GM23338 (cell line): ENCODE data around the gene CORO1C. TPM values are rescaled to one million over a fixed set of nuclear protein-coding genes. Genes with fewer than 3 reads are reported as not detected.

Experiments
- ATAC-seq: fragments of 200-7000 bp; cut with Tn5 transposase; 3 replicates; pipeline ENCODE4 v1.9.1; 2020
- DNase-seq: peaks from one replicate; pipeline ENCODE4 v3.0.0-alpha.2; 2015; ENCODE audit warnings: low spot score
- H2AFZ ChIP-seq: fragments of 200-600 bp; sonication (generic); 2 replicates; pipeline ENCODE4 v1.8.0; 2016; ENCODE audit warnings: antibody characterized with exemption, mild to moderate bottlenecking, moderate library complexity
- H3F3A ChIP-seq: fragments of 200-600 bp; sonication (generic); replicated peaks from 2 replicates; pipeline ENCODE4 v1.8.0; 2017; ENCODE audit warnings: antibody characterized with exemption, mixed run types, low read depth
- H3K27ac ChIP-seq: fragments of 200-600 bp; sonication (generic); 2 replicates; pipeline ENCODE4 v1.6.1; 2016; ENCODE audit warnings: low read depth
- H3K27me3 ChIP-seq: fragments of 200-600 bp; sonication (generic); 2 replicates; pipeline ENCODE4 v1.8.0; 2016; ENCODE audit warnings: mild to moderate bottlenecking, mixed run types, moderate library complexity; ENCODE audit not compliant: insufficient read depth
- H3K36me3 ChIP-seq: fragments of 200-600 bp; sonication (generic); 2 replicates; pipeline ENCODE4 v1.8.0; 2016; ENCODE audit warnings: mild to moderate bottlenecking; ENCODE audit not compliant: insufficient read depth
- H3K4me1 ChIP-seq: fragments of 200-600 bp; sonication (generic); 2 replicates; pipeline ENCODE4 v1.8.0; 2016; ENCODE audit warnings: mild to moderate bottlenecking, moderate library complexity; ENCODE audit not compliant: insufficient read depth
- H3K4me2 ChIP-seq: fragments of 200-600 bp; sonication (generic); 2 replicates; pipeline ENCODE4 v1.7.1; 2017; ENCODE audit warnings: mixed run types
- H3K4me3 ChIP-seq: fragments of 200-600 bp; sonication (generic); 2 replicates; pipeline ENCODE4 v1.6.1; 2016; ENCODE audit warnings: mixed run types
- H3K79me2 ChIP-seq: fragments of 200-600 bp; sonication (generic); replicated peaks from 2 replicates; pipeline ENCODE4 v1.8.0; 2017; ENCODE audit warnings: mild to moderate bottlenecking; ENCODE audit not compliant: insufficient read depth
- H3K9me2 ChIP-seq: fragments of 200-600 bp; sonication (generic); 2 replicates; pipeline ENCODE4 v1.8.0; 2017; ENCODE audit not compliant: insufficient read depth
- H4K20me1 ChIP-seq: fragments of 200-600 bp; sonication (generic); replicated peaks from 2 replicates; pipeline ENCODE4 v1.8.0; 2017; ENCODE audit warnings: mild to moderate bottlenecking; ENCODE audit not compliant: insufficient read depth
- H3K27ac Mint-ChIP-seq: 2 replicates; pipeline ENCODE4 v1.8.0; 2020; ENCODE audit warnings: inconsistent platforms, mild to moderate bottlenecking, moderate library complexity, mixed read lengths
- H3K27me3 Mint-ChIP-seq: 3 replicates; pipeline ENCODE4 v1.8.0; 2022; ENCODE audit warnings: low read depth, mild to moderate bottlenecking, moderate library complexity, mixed read lengths, inconsistent platforms; ENCODE audit not compliant: insufficient read depth, poor library complexity
- H3K36me3 Mint-ChIP-seq: 3 replicates; pipeline ENCODE4 v1.8.0; 2021; ENCODE audit warnings: low read depth, mild to moderate bottlenecking, inconsistent platforms, moderate library complexity, mixed read lengths
- H3K4me1 Mint-ChIP-seq: 3 replicates; pipeline ENCODE4 v1.8.0; 2020; ENCODE audit warnings: mild to moderate bottlenecking, inconsistent platforms, mixed read lengths
- H3K4me3 Mint-ChIP-seq: 3 replicates; pipeline ENCODE4 v1.8.0; 2021; ENCODE audit warnings: moderate library complexity, mild to moderate bottlenecking, inconsistent platforms, mixed read lengths
- H3K9me3 Mint-ChIP-seq: 3 replicates; pipeline ENCODE4 v1.8.0; 2020; ENCODE audit warnings: moderate library complexity, mild to moderate bottlenecking, inconsistent platforms, mixed read lengths
- CREB1 ChIP-seq: fragments of 250-450 bp; sonication (Bioruptor Pico); IDR thresholded peaks from 2 replicates; pipeline ENCODE4 v1.5.0; 2020; ENCODE audit warnings: low read depth, mild to moderate bottlenecking, moderate library complexity
- EZH2 ChIP-seq: fragments of 200-600 bp; sonication (generic); IDR thresholded peaks from one replicate; pipeline ENCODE4 v1.8.0; 2017; ENCODE audit warnings: antibody characterized with exemption, mild to moderate bottlenecking, low read depth; ENCODE audit not compliant: unreplicated experiment
- EZH2phosphoT487 ChIP-seq: fragments of 200-600 bp; sonication (generic); IDR thresholded peaks from one replicate; pipeline ENCODE4 v1.8.1; 2018; ENCODE audit warnings: antibody characterized with exemption; ENCODE audit not compliant: unreplicated experiment
- JUNB ChIP-seq: IDR thresholded peaks from one replicate; pipeline ENCODE4 v1.6.1; 2016; ENCODE audit warnings: antibody characterized with exemption; ENCODE audit not compliant: unreplicated experiment
- NANOG ChIP-seq: IDR thresholded peaks from 2 replicates; pipeline ENCODE4 v1.6.1; 2016; ENCODE audit warnings: antibody characterized with exemption, borderline replicate concordance
- POLR2AphosphoS5 ChIP-seq: IDR thresholded peaks from 2 replicates; pipeline ENCODE4 v1.6.1; 2016; ENCODE audit warnings: antibody characterized with exemption, low read depth
- STAT1 ChIP-seq: IDR thresholded peaks from one replicate; pipeline ENCODE4 v1.6.1; 2016; ENCODE audit warnings: antibody characterized with exemption; ENCODE audit not compliant: unreplicated experiment
- ZNF114 ChIP-seq: fragments of 250-450 bp; sonication (Bioruptor Pico); IDR thresholded peaks from 2 replicates; pipeline ENCODE4 v1.5.0; 2020; ENCODE audit warnings: mild to moderate bottlenecking, moderate library complexity
- ZNF331 ChIP-seq: fragments of 250-450 bp; sonication (Bioruptor Pico); IDR thresholded peaks from 2 replicates; pipeline ENCODE4 v1.5.0; 2020; ENCODE audit warnings: low read depth, mild to moderate bottlenecking, moderate library complexity
- polyA plus RNA-seq: library from polyadenylated mRNA; unstranded; fragments of >200 nt; fragmentation: Nextera tagmentation; extraction: Ambion mirVana; gene quantifications from 2 replicates; pipeline ENCODE4 v1.2.1, GENCODE V29; 2016
- total RNA-seq: library from RNA; depleted of rRNA; stranded (reverse); fragments of >200 nt; shearing (Covaris generic); gene quantifications from 2 replicates; pipeline ENCODE4 v1.2.3, GENCODE V29; 2014
- TF ChIP-seq, protein P1 (sequence below): IDR thresholded peaks from 2 replicates; pipeline ENCODE4 v1.6.1; 2016; ENCODE audit warnings: antibody characterized with exemption
- TF ChIP-seq, protein P2 (sequence below): fragments of 250-450 bp; sonication (Bioruptor Pico); IDR thresholded peaks from 2 replicates; pipeline ENCODE4 v1.5.0; 2020; ENCODE audit warnings: mild to moderate bottlenecking, moderate library complexity
- TF ChIP-seq, protein P3 (sequence below), 2 experiments: fragments of 200-600 bp in 1 of 2; sonication (generic) in 1 of 2; conservative IDR thresholded peaks; 2 replicates each; pipeline versions ENCODE4 v1.5.1 to v1.6.1; 2016 to 2017; ENCODE audit warnings: antibody characterized with exemption in 2 of 2, low read depth in 2 of 2, mild to moderate bottlenecking in 2 of 2, moderate library complexity in 1 of 2
- TF ChIP-seq, protein P4 (sequence below): IDR thresholded peaks from one replicate; pipeline ENCODE4 v1.6.1; 2018; ENCODE audit warnings: antibody characterized with exemption; ENCODE audit not compliant: unreplicated experiment

CORO1C gene
- total and polyA plus RNA-seq, 2 experiments from 2014 or later = 59.2 to 89.5 TPM

DNA sequence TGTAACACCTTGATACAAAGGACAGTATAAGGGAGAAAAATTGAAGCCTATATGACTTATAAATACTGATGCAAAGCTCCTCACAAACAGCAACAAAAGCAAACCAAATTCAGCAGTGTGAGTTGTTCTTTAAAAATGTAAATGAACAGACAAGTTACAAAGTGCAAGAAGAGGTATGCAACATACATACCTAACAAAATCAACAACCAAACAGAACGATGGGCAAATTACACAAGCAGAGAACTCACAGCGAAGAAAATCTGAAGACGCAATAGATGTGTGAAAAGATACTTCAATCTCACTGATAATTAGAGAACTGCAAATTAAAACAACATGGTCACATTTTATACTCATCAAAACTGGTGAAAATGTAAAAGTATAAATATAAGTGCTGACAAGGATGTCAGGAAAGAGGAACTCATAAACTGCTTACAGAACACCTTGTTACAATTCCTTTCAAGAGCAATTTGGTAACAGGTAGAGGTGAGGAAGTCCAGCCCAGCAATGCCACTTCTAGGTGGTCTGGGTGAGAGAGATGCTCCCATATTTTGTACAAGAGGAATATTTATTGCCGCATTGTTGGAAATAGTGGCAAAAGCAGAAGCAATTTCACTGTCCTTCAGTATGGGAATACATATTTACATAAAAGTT is 47.3 kb downstream of the CORO1C start:
- no peak overlapping the region for H3K4me2 ChIP-seq
- Mint-ChIP-seq H3K4me3 (no peak overlapping the region), H3K9me3 (no peaks in the 10 kb centered on the region), H3K27me3 (no peaks in the 10 kb centered on the region), H3K4me1 (peaks cover 20% of the 10 kb centered on the region; the same call in 2 of the 3 replicates), H3K36me3 (no peaks in the 10 kb centered on the region), H3K27ac (peak overlapping the region; percentile 11; the same call in 1 of the 2 replicates)
- H3K79me2 ChIP-seq = peaks cover 84% of the 10 kb centered on the region
- peaks cover 9% of the 10 kb centered on the region for H3K4me1 ChIP-seq
- H3K4me3 ChIP-seq = no peak overlapping the region
- no peaks in the 10 kb centered on the region for H4K20me1 ChIP-seq
- ATAC-seq (no peak), DNase-seq (no peak)
- peak overlapping the region; percentile 29; the same call in 1 of the 2 replicates for H3K27ac ChIP-seq
- TF ChIP-seq, protein P1, sequence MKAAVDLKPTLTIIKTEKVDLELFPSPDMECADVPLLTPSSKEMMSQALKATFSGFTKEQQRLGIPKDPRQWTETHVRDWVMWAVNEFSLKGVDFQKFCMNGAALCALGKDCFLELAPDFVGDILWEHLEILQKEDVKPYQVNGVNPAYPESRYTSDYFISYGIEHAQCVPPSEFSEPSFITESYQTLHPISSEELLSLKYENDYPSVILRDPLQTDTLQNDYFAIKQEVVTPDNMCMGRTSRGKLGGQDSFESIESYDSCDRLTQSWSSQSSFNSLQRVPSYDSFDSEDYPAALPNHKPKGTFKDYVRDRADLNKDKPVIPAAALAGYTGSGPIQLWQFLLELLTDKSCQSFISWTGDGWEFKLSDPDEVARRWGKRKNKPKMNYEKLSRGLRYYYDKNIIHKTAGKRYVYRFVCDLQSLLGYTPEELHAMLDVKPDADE = no peak
- TF ChIP-seq POLR2AphosphoS5 (no peak), EZH2 (no peak), JUNB (no peak), ZNF331 (CRISPR knock-in tag) (no peak), CREB1 (CRISPR knock-in tag) (no peak), EZH2phosphoT487 (no peak), ZNF114 (CRISPR knock-in tag) (no peak), STAT1 (no peak), NANOG (no peak)
- TF ChIP-seq, protein P2, sequence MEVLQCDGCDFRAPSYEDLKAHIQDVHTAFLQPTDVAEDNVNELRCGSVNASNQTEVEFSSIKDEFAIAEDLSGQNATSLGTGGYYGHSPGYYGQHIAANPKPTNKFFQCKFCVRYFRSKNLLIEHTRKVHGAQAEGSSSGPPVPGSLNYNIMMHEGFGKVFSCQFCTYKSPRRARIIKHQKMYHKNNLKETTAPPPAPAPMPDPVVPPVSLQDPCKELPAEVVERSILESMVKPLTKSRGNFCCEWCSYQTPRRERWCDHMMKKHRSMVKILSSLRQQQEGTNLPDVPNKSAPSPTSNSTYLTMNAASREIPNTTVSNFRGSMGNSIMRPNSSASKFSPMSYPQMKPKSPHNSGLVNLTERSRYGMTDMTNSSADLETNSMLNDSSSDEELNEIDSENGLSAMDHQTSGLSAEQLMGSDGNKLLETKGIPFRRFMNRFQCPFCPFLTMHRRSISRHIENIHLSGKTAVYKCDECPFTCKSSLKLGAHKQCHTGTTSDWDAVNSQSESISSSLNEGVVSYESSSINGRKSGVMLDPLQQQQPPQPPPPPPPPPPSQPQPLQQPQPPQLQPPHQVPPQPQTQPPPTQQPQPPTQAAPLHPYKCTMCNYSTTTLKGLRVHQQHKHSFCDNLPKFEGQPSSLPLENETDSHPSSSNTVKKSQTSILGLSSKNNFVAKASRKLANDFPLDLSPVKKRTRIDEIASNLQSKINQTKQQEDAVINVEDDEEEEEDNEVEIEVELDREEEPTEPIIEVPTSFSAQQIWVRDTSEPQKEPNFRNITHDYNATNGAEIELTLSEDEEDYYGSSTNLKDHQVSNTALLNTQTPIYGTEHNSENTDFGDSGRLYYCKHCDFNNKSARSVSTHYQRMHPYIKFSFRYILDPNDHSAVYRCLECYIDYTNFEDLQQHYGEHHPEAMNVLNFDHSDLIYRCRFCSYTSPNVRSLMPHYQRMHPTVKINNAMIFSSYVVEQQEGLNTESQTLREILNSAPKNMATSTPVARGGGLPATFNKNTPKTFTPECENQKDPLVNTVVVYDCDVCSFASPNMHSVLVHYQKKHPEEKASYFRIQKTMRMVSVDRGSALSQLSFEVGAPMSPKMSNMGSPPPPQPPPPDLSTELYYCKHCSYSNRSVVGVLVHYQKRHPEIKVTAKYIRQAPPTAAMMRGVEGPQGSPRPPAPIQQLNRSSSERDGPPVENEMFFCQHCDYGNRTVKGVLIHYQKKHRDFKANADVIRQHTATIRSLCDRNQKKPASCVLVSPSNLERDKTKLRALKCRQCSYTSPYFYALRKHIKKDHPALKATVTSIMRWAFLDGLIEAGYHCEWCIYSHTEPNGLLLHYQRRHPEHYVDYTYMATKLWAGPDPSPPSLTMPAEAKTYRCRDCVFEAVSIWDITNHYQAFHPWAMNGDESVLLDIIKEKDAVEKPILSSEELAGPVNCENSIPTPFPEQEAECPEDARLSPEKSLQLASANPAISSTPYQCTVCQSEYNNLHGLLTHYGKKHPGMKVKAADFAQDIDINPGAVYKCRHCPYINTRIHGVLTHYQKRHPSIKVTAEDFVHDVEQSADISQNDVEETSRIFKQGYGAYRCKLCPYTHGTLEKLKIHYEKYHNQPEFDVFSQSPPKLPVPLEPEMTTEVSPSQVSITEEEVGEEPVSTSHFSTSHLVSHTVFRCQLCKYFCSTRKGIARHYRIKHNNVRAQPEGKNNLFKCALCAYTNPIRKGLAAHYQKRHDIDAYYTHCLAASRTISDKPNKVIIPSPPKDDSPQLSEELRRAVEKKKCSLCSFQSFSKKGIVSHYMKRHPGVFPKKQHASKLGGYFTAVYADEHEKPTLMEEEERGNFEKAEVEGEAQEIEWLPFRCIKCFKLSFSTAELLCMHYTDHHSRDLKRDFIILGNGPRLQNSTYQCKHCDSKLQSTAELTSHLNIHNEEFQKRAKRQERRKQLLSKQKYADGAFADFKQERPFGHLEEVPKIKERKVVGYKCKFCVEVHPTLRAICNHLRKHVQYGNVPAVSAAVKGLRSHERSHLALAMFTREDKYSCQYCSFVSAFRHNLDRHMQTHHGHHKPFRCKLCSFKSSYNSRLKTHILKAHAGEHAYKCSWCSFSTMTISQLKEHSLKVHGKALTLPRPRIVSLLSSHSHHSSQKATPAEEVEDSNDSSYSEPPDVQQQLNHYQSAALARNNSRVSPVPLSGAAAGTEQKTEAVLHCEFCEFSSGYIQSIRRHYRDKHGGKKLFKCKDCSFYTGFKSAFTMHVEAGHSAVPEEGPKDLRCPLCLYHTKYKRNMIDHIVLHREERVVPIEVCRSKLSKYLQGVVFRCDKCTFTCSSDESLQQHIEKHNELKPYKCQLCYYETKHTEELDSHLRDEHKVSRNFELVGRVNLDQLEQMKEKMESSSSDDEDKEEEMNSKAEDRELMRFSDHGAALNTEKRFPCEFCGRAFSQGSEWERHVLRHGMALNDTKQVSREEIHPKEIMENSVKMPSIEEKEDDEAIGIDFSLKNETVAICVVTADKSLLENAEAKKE (CRISPR knock-in tag) = no peak
- TF ChIP-seq, protein P3, sequence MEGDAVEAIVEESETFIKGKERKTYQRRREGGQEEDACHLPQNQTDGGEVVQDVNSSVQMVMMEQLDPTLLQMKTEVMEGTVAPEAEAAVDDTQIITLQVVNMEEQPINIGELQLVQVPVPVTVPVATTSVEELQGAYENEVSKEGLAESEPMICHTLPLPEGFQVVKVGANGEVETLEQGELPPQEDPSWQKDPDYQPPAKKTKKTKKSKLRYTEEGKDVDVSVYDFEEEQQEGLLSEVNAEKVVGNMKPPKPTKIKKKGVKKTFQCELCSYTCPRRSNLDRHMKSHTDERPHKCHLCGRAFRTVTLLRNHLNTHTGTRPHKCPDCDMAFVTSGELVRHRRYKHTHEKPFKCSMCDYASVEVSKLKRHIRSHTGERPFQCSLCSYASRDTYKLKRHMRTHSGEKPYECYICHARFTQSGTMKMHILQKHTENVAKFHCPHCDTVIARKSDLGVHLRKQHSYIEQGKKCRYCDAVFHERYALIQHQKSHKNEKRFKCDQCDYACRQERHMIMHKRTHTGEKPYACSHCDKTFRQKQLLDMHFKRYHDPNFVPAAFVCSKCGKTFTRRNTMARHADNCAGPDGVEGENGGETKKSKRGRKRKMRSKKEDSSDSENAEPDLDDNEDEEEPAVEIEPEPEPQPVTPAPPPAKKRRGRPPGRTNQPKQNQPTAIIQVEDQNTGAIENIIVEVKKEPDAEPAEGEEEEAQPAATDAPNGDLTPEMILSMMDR (conservative IDR thresholded peaks at IDR 0.05; ENCODE audit: low read depth in 2 of 2) = no peak
- TF ChIP-seq, protein P4, sequence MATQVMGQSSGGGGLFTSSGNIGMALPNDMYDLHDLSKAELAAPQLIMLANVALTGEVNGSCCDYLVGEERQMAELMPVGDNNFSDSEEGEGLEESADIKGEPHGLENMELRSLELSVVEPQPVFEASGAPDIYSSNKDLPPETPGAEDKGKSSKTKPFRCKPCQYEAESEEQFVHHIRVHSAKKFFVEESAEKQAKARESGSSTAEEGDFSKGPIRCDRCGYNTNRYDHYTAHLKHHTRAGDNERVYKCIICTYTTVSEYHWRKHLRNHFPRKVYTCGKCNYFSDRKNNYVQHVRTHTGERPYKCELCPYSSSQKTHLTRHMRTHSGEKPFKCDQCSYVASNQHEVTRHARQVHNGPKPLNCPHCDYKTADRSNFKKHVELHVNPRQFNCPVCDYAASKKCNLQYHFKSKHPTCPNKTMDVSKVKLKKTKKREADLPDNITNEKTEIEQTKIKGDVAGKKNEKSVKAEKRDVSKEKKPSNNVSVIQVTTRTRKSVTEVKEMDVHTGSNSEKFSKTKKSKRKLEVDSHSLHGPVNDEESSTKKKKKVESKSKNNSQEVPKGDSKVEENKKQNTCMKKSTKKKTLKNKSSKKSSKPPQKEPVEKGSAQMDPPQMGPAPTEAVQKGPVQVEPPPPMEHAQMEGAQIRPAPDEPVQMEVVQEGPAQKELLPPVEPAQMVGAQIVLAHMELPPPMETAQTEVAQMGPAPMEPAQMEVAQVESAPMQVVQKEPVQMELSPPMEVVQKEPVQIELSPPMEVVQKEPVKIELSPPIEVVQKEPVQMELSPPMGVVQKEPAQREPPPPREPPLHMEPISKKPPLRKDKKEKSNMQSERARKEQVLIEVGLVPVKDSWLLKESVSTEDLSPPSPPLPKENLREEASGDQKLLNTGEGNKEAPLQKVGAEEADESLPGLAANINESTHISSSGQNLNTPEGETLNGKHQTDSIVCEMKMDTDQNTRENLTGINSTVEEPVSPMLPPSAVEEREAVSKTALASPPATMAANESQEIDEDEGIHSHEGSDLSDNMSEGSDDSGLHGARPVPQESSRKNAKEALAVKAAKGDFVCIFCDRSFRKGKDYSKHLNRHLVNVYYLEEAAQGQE = no peak
- no peak overlapping the region for H2AFZ ChIP-seq
- H3K9me2 ChIP-seq = no peaks in the 10 kb centered on the region
- no peaks in the 10 kb centered on the region for H3F3A ChIP-seq
- H3K27me3 ChIP-seq = no peaks in the 10 kb centered on the region
- no peaks in the 10 kb centered on the region for H3K36me3 ChIP-seq
